ENCODE measurements around the gene C20orf96. TPM values are rescaled to one million over a fixed set of nuclear protein-coding genes. Genes with fewer than 3 reads are reported as not detected.

Gene C20orf96
- total and polyA plus RNA-seq, 9 donors: 6.6 to 17.5 (median 11.7) TPM

DNA sequence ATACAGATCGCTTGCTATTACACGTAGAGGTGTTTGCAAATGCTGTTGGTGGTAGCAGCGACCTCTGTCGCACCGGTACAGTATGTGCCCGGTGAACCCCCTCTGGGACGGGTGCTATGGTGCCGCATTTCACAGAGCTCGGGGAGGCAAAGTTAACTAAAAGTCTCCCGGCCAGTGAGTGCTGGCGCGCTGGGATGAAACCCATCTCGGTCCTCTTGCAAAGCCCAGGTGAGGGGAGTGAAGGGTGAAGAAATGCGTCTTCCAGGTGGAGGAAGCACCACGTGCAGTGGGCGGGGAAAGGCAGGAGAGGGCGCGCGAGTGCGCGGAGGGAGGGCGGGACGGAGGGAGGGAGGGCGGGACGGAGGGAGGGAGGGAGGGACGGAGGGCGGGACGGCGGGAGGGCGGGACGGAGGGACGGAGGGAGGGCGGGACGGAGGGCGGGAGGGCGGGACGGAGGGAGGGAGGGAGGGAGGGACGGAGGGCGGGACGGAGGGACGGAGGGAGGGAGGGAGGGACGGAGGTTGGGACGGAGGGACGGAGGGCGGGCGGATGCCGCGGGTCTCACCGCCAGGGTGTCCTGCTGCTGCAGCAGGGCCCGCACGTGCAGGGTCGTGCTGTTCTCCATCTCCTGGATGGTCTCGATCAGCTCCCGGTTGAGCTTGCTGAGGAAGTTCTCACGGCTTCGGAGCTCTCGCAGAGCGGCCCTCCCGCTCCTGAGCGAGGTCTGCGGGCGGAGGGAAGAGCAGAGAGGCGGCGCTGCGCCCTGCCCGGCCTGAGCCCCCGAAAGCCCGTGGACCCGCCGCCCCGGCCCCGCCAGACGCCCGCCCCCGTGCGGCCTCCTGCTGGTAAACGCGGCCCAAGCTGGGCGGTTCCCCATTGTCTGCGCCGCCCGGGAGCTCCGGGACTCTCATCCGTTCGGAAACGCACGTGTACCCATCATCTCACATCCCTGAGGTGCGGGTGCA, 11.7 kb downstream of the C20orf96 start:
- peak; percentile 48 to 71 (median 63) for DNase-seq
- no peaks in the 10 kb centered on the region for H3K36me3 ChIP-seq
- 23 to 89% (median 31%) methylated on average over 63 to 70 of the region's 88 CpGs for WGBS, 3 donors
- TF ChIP-seq, protein P1, sequence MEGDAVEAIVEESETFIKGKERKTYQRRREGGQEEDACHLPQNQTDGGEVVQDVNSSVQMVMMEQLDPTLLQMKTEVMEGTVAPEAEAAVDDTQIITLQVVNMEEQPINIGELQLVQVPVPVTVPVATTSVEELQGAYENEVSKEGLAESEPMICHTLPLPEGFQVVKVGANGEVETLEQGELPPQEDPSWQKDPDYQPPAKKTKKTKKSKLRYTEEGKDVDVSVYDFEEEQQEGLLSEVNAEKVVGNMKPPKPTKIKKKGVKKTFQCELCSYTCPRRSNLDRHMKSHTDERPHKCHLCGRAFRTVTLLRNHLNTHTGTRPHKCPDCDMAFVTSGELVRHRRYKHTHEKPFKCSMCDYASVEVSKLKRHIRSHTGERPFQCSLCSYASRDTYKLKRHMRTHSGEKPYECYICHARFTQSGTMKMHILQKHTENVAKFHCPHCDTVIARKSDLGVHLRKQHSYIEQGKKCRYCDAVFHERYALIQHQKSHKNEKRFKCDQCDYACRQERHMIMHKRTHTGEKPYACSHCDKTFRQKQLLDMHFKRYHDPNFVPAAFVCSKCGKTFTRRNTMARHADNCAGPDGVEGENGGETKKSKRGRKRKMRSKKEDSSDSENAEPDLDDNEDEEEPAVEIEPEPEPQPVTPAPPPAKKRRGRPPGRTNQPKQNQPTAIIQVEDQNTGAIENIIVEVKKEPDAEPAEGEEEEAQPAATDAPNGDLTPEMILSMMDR (IDR thresholded peaks at IDR 0.05): peak in 1 of 3 donors; percentile 16
- TF ChIP-seq POLR2A (IDR thresholded peaks at IDR 0.05) (no peak), EP300 (IDR thresholded peaks at IDR 0.05) (no peak)
- no peaks in the 10 kb centered on the region for H3K4me1 ChIP-seq (ENCODE audit: insufficient read depth)
- no peak overlapping the region for H3K4me3 ChIP-seq
- H3K9me3 ChIP-seq: no peaks in the 10 kb centered on the region
- no peaks in the 10 kb centered on the region for H3K27me3 ChIP-seq
- no peak overlapping the region for H3K27ac ChIP-seq
- intact Hi-C loops (cut with DNase I): no loop called here

GRCh38 chr20:278181-278580, 12.4 kb downstream of the C20orf96 start:
- H3K27me3 ChIP-seq: no peaks in the 10 kb centered on the region
- H3K9me3 ChIP-seq: no peaks in the 10 kb centered on the region
- H3K27ac ChIP-seq: no peak overlapping the region
- H3K36me3 ChIP-seq: no peaks in the 10 kb centered on the region
- intact Hi-C loops (cut with DNase I): no loop called here
- TF ChIP-seq EP300 (IDR thresholded peaks at IDR 0.05) (no peak), POLR2A (IDR thresholded peaks at IDR 0.05) (no peak)
- TF ChIP-seq, protein P1 (IDR thresholded peaks at IDR 0.05): no peak
- H3K4me1 ChIP-seq (ENCODE audit: insufficient read depth): no peaks in the 10 kb centered on the region
- 54 to 97% (median 70%) methylated on average over 5 of the region's 5 CpGs for WGBS, 3 donors
- no peak for DNase-seq
- no peak overlapping the region for H3K4me3 ChIP-seq

DNA sequence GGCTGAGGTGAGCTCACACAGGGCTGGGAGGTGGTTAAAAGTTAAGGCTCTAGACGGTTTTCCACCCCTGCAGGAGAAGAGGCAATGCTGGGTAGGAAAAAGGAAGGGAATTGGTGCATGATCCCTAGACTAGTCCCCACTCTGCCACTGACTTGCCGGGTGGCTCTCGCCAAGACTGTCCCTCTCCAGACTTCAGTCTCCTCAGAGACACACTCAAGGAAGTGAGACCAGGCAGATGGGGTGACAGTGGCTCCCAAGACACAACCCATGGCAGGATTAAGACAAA, 13.1 kb downstream of the C20orf96 start:
- no peak overlapping the region for H3K27ac ChIP-seq
- intact Hi-C loops (cut with DNase I): no loop called here
- DNase-seq: no peak
- no peaks in the 10 kb centered on the region for H3K4me1 ChIP-seq (ENCODE audit: insufficient read depth)
- H3K27me3 ChIP-seq: no peaks in the 10 kb centered on the region
- TF ChIP-seq POLR2A (IDR thresholded peaks at IDR 0.05) (no peak), EP300 (IDR thresholded peaks at IDR 0.05) (no peak)
- TF ChIP-seq, protein P1 (IDR thresholded peaks at IDR 0.05): no peak
- WGBS, 3 donors: 27 to 94% (median 33%) methylated on average over 3 of the region's 3 CpGs
- H3K4me3 ChIP-seq: no peak overlapping the region
- H3K9me3 ChIP-seq: no peaks in the 10 kb centered on the region
- no peaks in the 10 kb centered on the region for H3K36me3 ChIP-seq

DNA sequence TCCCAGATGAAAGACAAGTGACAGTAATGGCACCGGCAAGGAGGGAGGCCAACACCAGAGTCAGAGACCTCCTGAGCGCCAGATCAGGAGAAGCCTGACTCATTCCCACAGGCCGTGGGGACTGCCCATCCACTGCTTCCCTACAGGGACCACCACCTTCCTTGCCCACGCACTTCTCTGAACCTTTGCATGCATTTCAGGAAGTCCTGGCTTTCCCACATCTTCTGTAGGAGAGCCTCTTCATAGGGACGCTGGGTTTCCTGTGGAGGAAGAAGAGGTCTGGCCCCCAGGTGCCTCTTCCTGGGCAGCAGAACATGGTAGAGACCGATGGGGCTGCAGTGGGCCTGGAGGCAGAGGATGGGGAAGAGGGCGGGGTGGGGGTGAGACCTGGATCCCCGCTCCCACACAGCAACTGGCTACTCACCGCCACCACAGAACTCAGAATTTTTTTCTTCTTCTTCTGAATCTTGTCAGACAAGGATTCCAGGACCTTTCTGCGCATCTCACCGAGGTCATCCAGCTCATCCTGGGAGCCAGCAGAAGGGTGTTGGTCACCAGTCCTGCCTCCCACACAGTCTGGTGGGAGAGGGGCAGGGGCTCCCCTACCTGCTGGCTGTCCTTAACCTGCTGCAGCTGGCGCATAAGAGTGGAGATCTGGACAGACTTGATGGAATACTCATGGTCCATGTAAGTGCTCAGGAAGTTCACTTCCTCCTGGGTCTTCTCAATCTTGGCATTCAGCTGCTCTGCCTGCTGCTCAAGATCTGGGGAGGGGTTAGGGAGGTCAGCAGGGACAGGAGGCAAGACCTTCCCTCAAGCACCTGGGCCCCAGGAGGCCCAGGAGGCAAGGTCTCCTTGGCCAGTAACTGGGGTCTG, 13.7 kb downstream of the C20orf96 start:
- intact Hi-C loops (cut with DNase I): no loop called here
- TF ChIP-seq, protein P1 (IDR thresholded peaks at IDR 0.05): no peak
- TF ChIP-seq EP300 (IDR thresholded peaks at IDR 0.05) (no peak), POLR2A (IDR thresholded peaks at IDR 0.05) (no peak)
- 90 to 92% (median 91%) methylated on average over 12 of the region's 12 CpGs for WGBS, 3 donors

More for the DNA sequence above, 13.7 kb downstream of the C20orf96 start:
- H3K9me3 ChIP-seq: no peaks in the 10 kb centered on the region
- H3K36me3 ChIP-seq: no peaks in the 10 kb centered on the region
- no peak overlapping the region for H3K4me3 ChIP-seq
- no peak overlapping the region for H3K27ac ChIP-seq
- no peak for DNase-seq
- no peaks in the 10 kb centered on the region for H3K4me1 ChIP-seq (ENCODE audit: insufficient read depth)
- no peaks in the 10 kb centered on the region for H3K27me3 ChIP-seq

Data from ovary (tissue), 9 donors.